Spleen (tissue), 7 donors: ENCODE measurements around the gene VPS25.

ENCODE experiments used
- CTCF ChIP-seq, 11 experiments: fragments of 200-600 bp in 7 of 11; fragments of 450-650 bp in 4 of 11; sonication (generic) in 4 of 11; IDR thresholded peaks in 8 of 11; conservative IDR thresholded peaks in 3 of 11; 1 replicate in 7 of 11; 2 replicates in 4 of 11; pipeline versions ENCODE4 v1.4.0 to v1.8.0; 2016 to 2021; ENCODE audit warnings: antibody characterized with exemption in 11 of 11, inconsistent platforms in 4 of 11, mild to moderate bottlenecking in 1 of 11
- POLR2A ChIP-seq, 3 donors: fragments of 450-650 bp; IDR thresholded peaks; one replicate each; pipeline ENCODE4 v1.5.1; 2017; ENCODE audit warnings: antibody characterized with exemption in 3 of 3, mild to moderate bottlenecking in 1 of 3
- POLR2AphosphoS5 ChIP-seq, 3 donors: sonication (generic); formaldehyde crosslinking; IDR thresholded peaks; one replicate each; pipeline ENCODE4 v1.5.1; 2017; ENCODE audit warnings: antibody characterized with exemption in 3 of 3
- donor health status: DM: no; HTN: no; CAD: no; lungs with moderate emphysema.
- donor health status: DM: no; HTN: no; CAD: no.
- donor health status: DM: no; HTN: no; CAD: no.

GRCh38 chr17:42818379-42818778 lies 45.1 kb downstream of the VPS25 start:
- TF ChIP-seq CTCF (IDR thresholded peaks at IDR 0.05 in 8 of 11, conservative IDR thresholded peaks at IDR 0.05 in 3 of 11) (no peak), POLR2A (IDR thresholded peaks at IDR 0.05) (no peak), POLR2AphosphoS5 (IDR thresholded peaks at IDR 0.05) (peak in 1 of 3 donors; percentile 23)
